Measurements from ENCODE around the gene ALDH4A1.

- TF ChIP-seq GATA3 (IDR thresholded peaks at IDR 0.05; ENCODE audit: low read depth, low read length): no peak
- TF ChIP-seq GATA2 (IDR thresholded peaks at IDR 0.05; ENCODE audit: low read depth, low read length): no peak
Measured at GRCh38 chr1:18931730-18932129, 29.4 kb upstream of the ALDH4A1 start.
